Fibroblast of lung (primary cell): ENCODE results near the gene SCARF1. TPM values are rescaled to one million over a fixed set of nuclear protein-coding genes. Genes with fewer than 3 reads are reported as not detected.
"Not testable (repeated sequence)": the region's sequence is repeated elsewhere in the genome, so short reads cannot be mapped to it uniquely, and the experiment has no call there.

Source experiments
- DNase-seq, 2 donors: peaks; one replicate each; pipeline versions ENCODE4 v3.0.0 to v3.0.0-alpha.2; 2010; ENCODE audit warnings: low read depth in 2 of 2
- H2AFZ ChIP-seq: 2 replicates; pipeline ENCODE4 v1.5.1; 2012; ENCODE audit warnings: low read length, control low read depth, inconsistent platforms
- H3K27ac ChIP-seq: 2 replicates; pipeline ENCODE4 v1.5.1; 2011; ENCODE audit warnings: low read length, control low read depth; ENCODE audit not compliant: insufficient read depth
- H3K27me3 ChIP-seq: 2 replicates; pipeline ENCODE4 v1.5.1; 2011; ENCODE audit warnings: mild to moderate bottlenecking, low read length; ENCODE audit not compliant: control insufficient read depth, insufficient read depth
- H3K36me3 ChIP-seq: 2 replicates; pipeline ENCODE4 v1.5.1; 2011; ENCODE audit warnings: low read length; ENCODE audit not compliant: control insufficient read depth, insufficient read depth
- H3K4me1 ChIP-seq: 2 replicates; pipeline ENCODE4 v1.5.1; 2011; ENCODE audit warnings: low read length; ENCODE audit not compliant: control insufficient read depth, insufficient read depth; ENCODE audit errors: extremely low read depth
- H3K4me2 ChIP-seq: 2 replicates; pipeline ENCODE4 v1.5.1; 2011; ENCODE audit warnings: low read length, control low read depth; ENCODE audit not compliant: insufficient read depth; ENCODE audit errors: extremely low read depth
- H3K4me3 ChIP-seq, 4 experiments: fragments of 200-600 bp in 1 of 4; sonication (generic) in 1 of 4; replicated peaks in 1 of 4; 2 replicates each; pipeline ENCODE4 v1.5.1; 2011 to 2016; ENCODE audit warnings: low read length in 4 of 4, low read depth in 3 of 4, mild to moderate bottlenecking in 3 of 4, control low read depth in 2 of 4, inconsistent platforms in 1 of 4, mixed read lengths in 1 of 4; ENCODE audit not compliant: insufficient read depth in 1 of 4; ENCODE audit errors: control extremely low read depth in 1 of 4
- H3K79me2 ChIP-seq: 2 replicates; pipeline ENCODE4 v1.5.1; 2012; ENCODE audit warnings: mild to moderate bottlenecking, low read length, inconsistent platforms; ENCODE audit not compliant: control insufficient read depth, insufficient read depth
- H3K9ac ChIP-seq: 2 replicates; pipeline ENCODE4 v1.5.1; 2011; ENCODE audit warnings: mild to moderate bottlenecking, low read length, control low read depth; ENCODE audit not compliant: insufficient read depth
- H3K9me3 ChIP-seq: 2 replicates; pipeline ENCODE4 v1.5.1; 2012; ENCODE audit warnings: low read depth, low read length; ENCODE audit not compliant: control insufficient read depth, insufficient read depth
- H4K20me1 ChIP-seq: 2 replicates; pipeline ENCODE4 v1.5.1; 2011; ENCODE audit warnings: low read length; ENCODE audit not compliant: control insufficient read depth, insufficient read depth; ENCODE audit errors: extremely low read depth
- CTCF ChIP-seq, 2 donors: IDR thresholded peaks in 1 of 2; conservative IDR thresholded peaks in 1 of 2; 1 replicate in 1 of 2; 2 replicates in 1 of 2; pipeline ENCODE4 v1.5.1; 2011 to 2012; ENCODE audit warnings: low read length in 2 of 2, control low read depth in 1 of 2, inconsistent platforms in 1 of 2, low read depth in 1 of 2, mild to moderate bottlenecking in 1 of 2
- EZH2 ChIP-seq: IDR thresholded peaks from 2 replicates; pipeline ENCODE4 v1.5.1; 2012; ENCODE audit warnings: low read length, control low read depth, mild to moderate bottlenecking; ENCODE audit errors: missing control alignments
- polyA plus RNA-seq, 2 donors: library from polyadenylated mRNA; depleted of rRNA in 1 of 2; stranded (reverse) in 1 of 2; unstranded in 1 of 2; fragments of >200 nt; gene quantifications; 2 replicates each; pipeline ENCODE4 v1.2.1, GENCODE V29; 2011 to 2012; ENCODE audit warnings: missing spikeins in 1 of 2
- total RNA-seq: library from RNA; depleted of rRNA; stranded (reverse); fragments of >200 nt; gene quantifications from 2 replicates; pipeline ENCODE4 v1.2.1, GENCODE V29; 2014

SCARF1 gene
- total and polyA plus RNA-seq, 2 donors (not counting 1 experiment from before 2014, with no cell fraction given) = 0.99 to 2.4 TPM

- no peak for TF ChIP-seq EZH2
- TF ChIP-seq CTCF (conservative IDR thresholded peaks at IDR 0.05 in 1 of 2, IDR thresholded peaks at IDR 0.05 in 1 of 2; ENCODE audit: low read depth in 1 of 2, low read length in 2 of 2) = no peak
- Histone ChIP-seq H3K36me3 (peaks cover 44% of the 10 kb centered on the region), H3K9me3 (no peaks in the 10 kb centered on the region), H4K20me1 (no peaks in the 10 kb centered on the region), H3K4me2 (no peak overlapping the region), H2AFZ (no peak overlapping the region), H3K4me3 (no peak overlapping the region), H3K9ac (no peak overlapping the region), H3K4me1 (peaks cover 2% of the 10 kb centered on the region), H3K27ac (no peak overlapping the region), H3K79me2 (peaks cover 4% of the 10 kb centered on the region), H3K27me3 (no peaks in the 10 kb centered on the region)
- DNase-seq = no peak
Observed at GRCh38 chr17:1673041-1673785, 27.7 kb upstream of the SCARF1 start.

DNA sequence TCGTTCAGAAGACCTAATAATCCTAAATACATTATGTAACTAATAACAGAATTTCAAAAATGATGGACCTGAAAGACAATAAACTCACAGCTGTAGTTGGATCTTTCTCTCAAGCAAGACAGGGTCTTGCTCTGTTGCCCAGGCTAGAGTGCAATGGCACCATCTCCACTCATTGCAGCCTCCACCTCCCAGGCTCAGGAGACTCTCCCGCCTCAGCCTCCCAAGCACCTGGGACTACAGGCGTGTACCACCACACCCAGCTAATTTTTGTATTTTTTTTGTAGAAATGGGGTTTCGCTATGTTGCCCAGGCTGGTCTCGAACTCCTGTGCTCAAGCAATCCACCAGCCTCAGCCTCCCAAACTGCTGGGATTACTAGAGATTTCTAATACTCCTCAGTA, 18.4 kb upstream of the SCARF1 start:
- not testable (repeated sequence) for H4K20me1 ChIP-seq, H3K4me2 ChIP-seq, DNase-seq, H3K4me3 ChIP-seq, H3K27ac ChIP-seq, H3K4me1 ChIP-seq, H3K9me3 ChIP-seq, H3K79me2 ChIP-seq, H3K27me3 ChIP-seq, H3K9ac ChIP-seq, H2AFZ ChIP-seq
- peaks cover 32% of the 10 kb centered on the region for H3K36me3 ChIP-seq

GRCh38 chr17:1661045-1661444, 15.5 kb upstream of the SCARF1 start:
- H3K27ac ChIP-seq = no peak overlapping the region
- DNase-seq = no peak
- no peaks in the 10 kb centered on the region for H4K20me1 ChIP-seq
- no peak for TF ChIP-seq CTCF (conservative IDR thresholded peaks at IDR 0.05 in 1 of 2, IDR thresholded peaks at IDR 0.05 in 1 of 2; ENCODE audit: low read depth in 1 of 2, low read length in 2 of 2)
- no peak for TF ChIP-seq EZH2
- peaks cover under 1% of the 10 kb centered on the region for H3K79me2 ChIP-seq
- no peaks in the 10 kb centered on the region for H3K9me3 ChIP-seq
- no peaks in the 10 kb centered on the region for H3K27me3 ChIP-seq
- no peak overlapping the region for H3K9ac ChIP-seq
- H3K4me3 ChIP-seq = no peak overlapping the region
- no peak overlapping the region for H3K4me2 ChIP-seq
- no peaks in the 10 kb centered on the region for H3K4me1 ChIP-seq
- no peak overlapping the region for H2AFZ ChIP-seq
- H3K36me3 ChIP-seq = peaks cover 42% of the 10 kb centered on the region
